Endodermal cell (in vitro differentiated cells): ENCODE data around the gene RANGAP1. TPM values are rescaled to one million over a fixed set of nuclear protein-coding genes. Genes with fewer than 3 reads are reported as not detected.

Experiments used
- DNase-seq: peaks from one replicate; pipeline ENCODE4 v3.0.0-alpha.2; 2017
- H3K27ac ChIP-seq: 2 replicates; pipeline ENCODE4 v1.5.1; 2013; ENCODE audit warnings: mild to moderate bottlenecking, low read depth, low read length, moderate library complexity
- H3K27me3 ChIP-seq: 2 replicates; pipeline ENCODE4 v1.6.1; 2013; ENCODE audit warnings: mild to moderate bottlenecking, low read length, moderate library complexity; ENCODE audit not compliant: insufficient read depth, control insufficient read depth, poor library complexity, severe bottlenecking
- H3K36me3 ChIP-seq: 2 replicates; pipeline ENCODE4 v1.7.0; 2013; ENCODE audit warnings: mild to moderate bottlenecking, low read length, moderate library complexity; ENCODE audit not compliant: control insufficient read depth, insufficient read depth
- H3K4me1 ChIP-seq: one replicate; pipeline ENCODE4 v1.7.0; 2013; ENCODE audit warnings: low read length; ENCODE audit not compliant: control insufficient read depth, insufficient read depth
- H3K4me3 ChIP-seq: 2 replicates; pipeline ENCODE4 v1.5.1; 2013; ENCODE audit warnings: mild to moderate bottlenecking, low read length, moderate library complexity
- H3K9ac ChIP-seq: 2 replicates; pipeline ENCODE4 v1.6.1; 2013; ENCODE audit warnings: mild to moderate bottlenecking, low read length, moderate library complexity; ENCODE audit not compliant: poor library complexity, severe bottlenecking; ENCODE audit errors: extremely low read depth
- H3K9me3 ChIP-seq: 2 replicates; pipeline ENCODE4 v1.6.1; 2013; ENCODE audit warnings: mild to moderate bottlenecking, low read length, moderate library complexity; ENCODE audit not compliant: control insufficient read depth
- H3K27ac Mint-ChIP-seq: 2 replicates; pipeline ENCODE4 v1.8.0; 2020; ENCODE audit warnings: mixed read lengths
- H3K27me3 Mint-ChIP-seq: 2 replicates; pipeline ENCODE4 v1.8.0; 2021; ENCODE audit warnings: mild to moderate bottlenecking, mixed read lengths; ENCODE audit not compliant: insufficient read depth
- H3K36me3 Mint-ChIP-seq: 2 replicates; pipeline ENCODE4 v1.8.0; 2020; ENCODE audit warnings: low read depth, mixed read lengths
- H3K4me1 Mint-ChIP-seq: 2 replicates; pipeline ENCODE4 v1.8.0; 2020; ENCODE audit warnings: mixed read lengths
- H3K4me3 Mint-ChIP-seq: 2 replicates; pipeline ENCODE4 v1.8.0; 2020; ENCODE audit warnings: mild to moderate bottlenecking, moderate library complexity, mixed read lengths
- H3K9me3 Mint-ChIP-seq: 2 replicates; pipeline ENCODE4 v1.8.0; 2020; ENCODE audit warnings: mild to moderate bottlenecking, mixed read lengths
- WGBS, 2 experiments: methylation state at CpG; one replicate each; pipeline versions ENCODE4 v1.1.5 to v1.1.7; 2013; ENCODE audit warnings: missing lambda C conversion rate in 2 of 2, mixed read lengths in 1 of 2; ENCODE audit not compliant: insufficient coverage in 1 of 2, insufficient read length in 1 of 2; 5-methylcytosine and 5-hydroxymethylcytosine counted together
- total RNA-seq, 2 donors: library from RNA; stranded (reverse); fragmentation: NEBNext Ultra II Directional in 1 of 2; extraction: Animal tissue kit (Norgen Biotek cat#: 25700) in 1 of 2; gene quantifications; 2 replicates in 1 of 2; 3 replicates in 1 of 2; pipeline ENCODE4 v1.2.1, GENCODE V29; 2021
- TF ChIP-seq, protein P1 (sequence below): fragments of 200-600 bp; sonication (generic); conservative IDR thresholded peaks from 2 replicates; pipeline ENCODE4 v1.5.0; 2021; ENCODE audit warnings: antibody characterized with exemption, mild to moderate bottlenecking

RANGAP1 gene
- total RNA-seq, 2 donors from 2014 or later = 95.2 to 122 TPM

DNA sequence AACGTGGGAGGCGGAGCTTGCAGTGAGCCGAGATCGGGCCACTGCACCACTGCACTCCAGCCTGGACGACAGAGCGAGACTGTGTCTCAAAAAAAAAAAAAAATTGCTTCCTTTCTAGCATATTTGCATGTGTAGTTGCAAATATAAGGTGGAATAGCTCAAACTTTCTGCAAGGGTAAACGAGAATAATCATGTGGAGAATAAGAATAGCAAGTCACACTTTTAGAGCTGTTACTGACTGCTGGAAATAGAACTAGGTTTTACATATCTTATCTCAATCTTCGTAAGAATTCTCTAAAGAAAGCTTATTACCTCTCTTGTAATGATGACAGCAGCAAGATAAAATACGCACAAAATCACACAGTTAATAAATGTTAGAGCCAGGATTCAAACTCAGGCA is 79.3 kb downstream of the RANGAP1 start:
- no peak for DNase-seq
- peaks cover 9% of the 10 kb centered on the region for H3K27me3 ChIP-seq
- 91 to 100% methylated on average over 4 to 9 of the region's 9 CpGs for WGBS, 2 experiments

DNA sequence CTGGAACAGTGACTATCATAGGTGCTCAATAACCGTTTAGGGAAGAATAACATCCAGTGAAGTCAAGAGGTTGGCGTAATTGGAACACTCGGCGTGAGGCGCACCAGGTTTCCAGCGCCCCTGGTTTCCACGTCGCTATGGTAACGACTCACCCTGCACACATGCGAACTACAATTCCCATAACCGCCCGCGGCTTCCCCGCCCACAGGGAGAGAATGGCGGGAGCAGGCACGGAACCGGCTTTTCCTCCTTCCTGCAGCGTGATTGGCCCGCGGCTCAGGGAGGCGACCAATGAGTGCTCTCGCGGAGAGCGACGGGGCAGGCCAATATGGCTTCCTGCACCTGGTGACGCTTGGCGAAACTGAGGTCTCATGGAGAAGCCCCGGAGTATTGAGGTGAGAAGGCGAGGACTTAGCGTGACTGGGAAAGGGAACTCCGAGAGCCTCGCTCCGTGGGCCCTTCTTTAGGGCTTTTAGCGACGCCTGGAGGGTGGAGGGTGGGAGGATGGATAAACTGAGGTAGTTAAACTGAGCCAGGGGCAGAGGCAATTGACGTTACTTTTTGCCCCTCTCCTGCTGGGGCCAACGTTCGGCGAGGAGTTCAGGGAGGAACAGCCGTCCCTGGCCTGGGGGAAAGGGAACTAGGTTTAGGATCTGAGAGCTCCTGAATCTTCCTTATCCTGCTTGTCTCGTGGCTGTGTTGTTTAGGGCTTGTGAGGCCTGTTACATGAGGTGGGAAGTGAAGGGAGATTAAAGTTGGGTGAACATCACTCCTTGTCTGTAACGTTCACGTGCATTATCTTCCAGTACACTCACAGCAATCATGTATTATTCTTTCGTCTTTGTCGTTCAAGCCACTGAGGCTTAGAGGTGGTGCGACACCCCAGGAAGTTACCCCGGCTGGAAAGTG is 80.7 kb downstream of the RANGAP1 start, which contains the start of gene L3MBTL2:
Gene L3MBTL2 (plus strand): TSS at position 321 of the 909 bp plus-strand sequence. CDS start 51 bp downstream, at position 372.
- Histone ChIP-seq H3K4me1 (no peaks in the 10 kb centered on the region), H3K27me3 (peaks cover 16% of the 10 kb centered on the region), H3K9ac (peak within 1 kb of the TSS; percentile 90), H3K4me3 (peak within 1 kb of the TSS; percentile 99), H3K9me3 (no peaks in the 10 kb centered on the region), H3K36me3 (peaks cover 8% of the 10 kb centered on the region), H3K27ac (no peak within 1 kb of the TSS)
- no peaks in the 10 kb centered on the region for H3K4me1 Mint-ChIP-seq
- H3K4me3 Mint-ChIP-seq = peak within 1 kb of the TSS; percentile 91
- peaks cover 12% of the 10 kb centered on the region for H3K36me3 Mint-ChIP-seq
- peaks cover 26% of the 10 kb centered on the region for H3K27me3 Mint-ChIP-seq
- 4 to 13% methylated on average over 15 to 47 of the region's 47 CpGs for WGBS, 2 experiments
- no peaks in the 10 kb centered on the region for H3K9me3 Mint-ChIP-seq
- TF ChIP-seq, protein P1, sequence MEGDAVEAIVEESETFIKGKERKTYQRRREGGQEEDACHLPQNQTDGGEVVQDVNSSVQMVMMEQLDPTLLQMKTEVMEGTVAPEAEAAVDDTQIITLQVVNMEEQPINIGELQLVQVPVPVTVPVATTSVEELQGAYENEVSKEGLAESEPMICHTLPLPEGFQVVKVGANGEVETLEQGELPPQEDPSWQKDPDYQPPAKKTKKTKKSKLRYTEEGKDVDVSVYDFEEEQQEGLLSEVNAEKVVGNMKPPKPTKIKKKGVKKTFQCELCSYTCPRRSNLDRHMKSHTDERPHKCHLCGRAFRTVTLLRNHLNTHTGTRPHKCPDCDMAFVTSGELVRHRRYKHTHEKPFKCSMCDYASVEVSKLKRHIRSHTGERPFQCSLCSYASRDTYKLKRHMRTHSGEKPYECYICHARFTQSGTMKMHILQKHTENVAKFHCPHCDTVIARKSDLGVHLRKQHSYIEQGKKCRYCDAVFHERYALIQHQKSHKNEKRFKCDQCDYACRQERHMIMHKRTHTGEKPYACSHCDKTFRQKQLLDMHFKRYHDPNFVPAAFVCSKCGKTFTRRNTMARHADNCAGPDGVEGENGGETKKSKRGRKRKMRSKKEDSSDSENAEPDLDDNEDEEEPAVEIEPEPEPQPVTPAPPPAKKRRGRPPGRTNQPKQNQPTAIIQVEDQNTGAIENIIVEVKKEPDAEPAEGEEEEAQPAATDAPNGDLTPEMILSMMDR = no peak
- peak within 1 kb of the TSS; percentile 98 for H3K27ac Mint-ChIP-seq
- peak; percentile 100 for DNase-seq

More for the DNA sequence above, 79.3 kb downstream of the RANGAP1 start:
- no peak overlapping the region for H3K27ac ChIP-seq
- Mint-ChIP-seq H3K27me3 (peaks cover 19% of the 10 kb centered on the region), H3K36me3 (peaks cover 18% of the 10 kb centered on the region), H3K4me1 (no peaks in the 10 kb centered on the region), H3K9me3 (no peaks in the 10 kb centered on the region), H3K27ac (no peak overlapping the region), H3K4me3 (no peak overlapping the region)
- TF ChIP-seq, protein P1 = no peak
- H3K9me3 ChIP-seq = no peaks in the 10 kb centered on the region
- peaks cover 16% of the 10 kb centered on the region for H3K36me3 ChIP-seq
- no peak overlapping the region for H3K4me3 ChIP-seq
- H3K4me1 ChIP-seq = no peaks in the 10 kb centered on the region
- H3K9ac ChIP-seq = no peak overlapping the region

DNA sequence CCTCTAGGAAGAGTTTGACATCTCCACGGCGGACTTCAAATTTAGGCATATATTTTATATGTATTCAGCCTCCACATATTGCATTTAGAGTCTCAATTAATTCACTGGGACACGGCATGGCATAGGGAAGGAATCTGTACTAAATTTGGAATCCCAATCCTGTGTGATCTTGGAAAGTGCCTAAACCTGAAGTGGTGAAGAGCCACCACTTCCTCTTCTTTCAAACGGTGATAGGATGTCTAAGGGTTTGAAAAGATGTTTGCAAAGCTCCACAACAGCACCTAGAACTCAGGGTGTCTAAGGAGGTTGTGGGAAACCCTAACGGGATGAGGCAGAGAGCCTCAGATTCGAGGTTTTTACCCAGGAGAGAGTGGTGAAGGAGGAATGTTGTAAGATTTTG is 81.9 kb downstream of the RANGAP1 start:
- Histone ChIP-seq H3K9me3 (no peaks in the 10 kb centered on the region), H3K4me3 (no peak overlapping the region), H3K27ac (no peak overlapping the region), H3K36me3 (no peaks in the 10 kb centered on the region), H3K27me3 (peaks cover 18% of the 10 kb centered on the region), H3K4me1 (no peaks in the 10 kb centered on the region), H3K9ac (no peak overlapping the region)
- TF ChIP-seq, protein P1 = no peak
- DNase-seq = no peak
- no peaks in the 10 kb centered on the region for H3K9me3 Mint-ChIP-seq
- H3K4me1 Mint-ChIP-seq = peaks cover 6% of the 10 kb centered on the region
- WGBS, 2 experiments = 69 to 86% methylated on average over 1 to 4 of the region's 6 CpGs
- peaks cover 34% of the 10 kb centered on the region for H3K27me3 Mint-ChIP-seq
- no peak overlapping the region for H3K4me3 Mint-ChIP-seq
- peaks cover 5% of the 10 kb centered on the region for H3K36me3 Mint-ChIP-seq
- H3K27ac Mint-ChIP-seq = no peak overlapping the region
